ENCODE results near the gene MGAT5.

MGAT5 gene

GRCh38 chr2:134462275-134462674 lies 208.4 kb downstream of the MGAT5 start:
- no peak overlapping the region for H3K4me3 ChIP-seq (ENCODE audit: low read depth, low read length)
- no peak for TF ChIP-seq CTCF (IDR thresholded peaks at IDR 0.05)
- H3K36me3 ChIP-seq (ENCODE audit: control insufficient read depth, insufficient read depth, low read length) = no peaks in the 10 kb centered on the region
- no peak overlapping the region for H3K4me2 ChIP-seq (ENCODE audit: low read length)
- no peaks in the 10 kb centered on the region for H3K27me3 ChIP-seq (ENCODE audit: control insufficient read depth, insufficient read depth, low read length)
- H3K9me3 ChIP-seq (ENCODE audit: control insufficient read depth, low read length) = no peaks in the 10 kb centered on the region
- no peaks in the 10 kb centered on the region for H3K4me1 ChIP-seq
- no peaks in the 10 kb centered on the region for H3K79me2 ChIP-seq
- no peak overlapping the region for H3K27ac ChIP-seq
- H3K9ac ChIP-seq = no peak overlapping the region
- no peak overlapping the region for H2AFZ ChIP-seq

- Histone ChIP-seq H3K79me2 (no peaks in the 10 kb centered on the region), H3K4me1 (no peaks in the 10 kb centered on the region), H3K9me3 (ENCODE audit: control insufficient read depth, low read length) (no peaks in the 10 kb centered on the region), H3K27me3 (ENCODE audit: control insufficient read depth, insufficient read depth, low read length) (no peaks in the 10 kb centered on the region), H3K36me3 (ENCODE audit: control insufficient read depth, insufficient read depth, low read length) (no peaks in the 10 kb centered on the region), H3K9ac (no peak overlapping the region), H3K27ac (no peak overlapping the region), H2AFZ (no peak overlapping the region), H3K4me3 (ENCODE audit: low read depth, low read length) (no peak overlapping the region), H3K4me2 (ENCODE audit: low read length) (no peak overlapping the region)
- TF ChIP-seq CTCF (IDR thresholded peaks at IDR 0.05) = no peak
Measured at GRCh38 chr2:134462791-134463698, 209.2 kb downstream of the MGAT5 start.

- Histone ChIP-seq H2AFZ (no peak overlapping the region), H3K4me1 (no peaks in the 10 kb centered on the region), H3K27ac (no peak overlapping the region), H3K79me2 (no peaks in the 10 kb centered on the region), H3K9ac (no peak overlapping the region), H3K36me3 (ENCODE audit: control insufficient read depth, insufficient read depth, low read length) (no peaks in the 10 kb centered on the region), H3K27me3 (ENCODE audit: control insufficient read depth, insufficient read depth, low read length) (no peaks in the 10 kb centered on the region), H3K4me3 (ENCODE audit: low read depth, low read length) (no peak overlapping the region), H3K9me3 (ENCODE audit: control insufficient read depth, low read length) (no peaks in the 10 kb centered on the region), H3K4me2 (ENCODE audit: low read length) (no peak overlapping the region)
- no peak for TF ChIP-seq CTCF (IDR thresholded peaks at IDR 0.05)
Measured at GRCh38 chr2:134463699-134464022, 209.8 kb downstream of the MGAT5 start.

- no peaks in the 10 kb centered on the region for H3K9me3 ChIP-seq (ENCODE audit: control insufficient read depth, low read length)
- no peak overlapping the region for H3K27ac ChIP-seq
- no peak overlapping the region for H3K9ac ChIP-seq
- H3K4me3 ChIP-seq (ENCODE audit: low read depth, low read length) = no peak overlapping the region
- no peaks in the 10 kb centered on the region for H3K36me3 ChIP-seq (ENCODE audit: control insufficient read depth, insufficient read depth, low read length)
- H3K79me2 ChIP-seq = no peaks in the 10 kb centered on the region
- H3K4me2 ChIP-seq (ENCODE audit: low read length) = no peak overlapping the region
- H2AFZ ChIP-seq = no peak overlapping the region
- no peak for TF ChIP-seq CTCF (IDR thresholded peaks at IDR 0.05)
- H3K27me3 ChIP-seq (ENCODE audit: control insufficient read depth, insufficient read depth, low read length) = no peaks in the 10 kb centered on the region
- H3K4me1 ChIP-seq = no peaks in the 10 kb centered on the region
Measured at GRCh38 chr2:134465228-134466105, 211.6 kb downstream of the MGAT5 start.

Data from parathyroid adenoma (tissue), 2 donors.